ENCODE data around the gene HPS6.

Gene HPS6

GRCh38 chr10:102113956-102114857, 49.1 kb downstream of the HPS6 start:
- TF ChIP-seq CTCF (IDR thresholded peaks at IDR 0.05; ENCODE audit: insufficient read depth, missing control alignments) = no peak
- DNase-seq (ENCODE audit: insufficient read length, low spot score) (no peak), FAIRE-seq (no peak)

- DNase-seq (ENCODE audit: insufficient read length, low spot score) (peak; percentile 50), FAIRE-seq (no peak)
- no peak for TF ChIP-seq CTCF (IDR thresholded peaks at IDR 0.05; ENCODE audit: insufficient read depth, missing control alignments)
These were observed 49.9 kb downstream of the HPS6 start for GRCh38 chr10:102114861-102115618.

- FAIRE-seq (no peak), DNase-seq (ENCODE audit: insufficient read length, low spot score) (no peak)
- no peak for TF ChIP-seq CTCF (IDR thresholded peaks at IDR 0.05; ENCODE audit: insufficient read depth, missing control alignments)
These were observed 50.6 kb downstream of the HPS6 start for GRCh38 chr10:102115775-102116174.

GRCh38 chr10:102116656-102117055, 51.5 kb downstream of the HPS6 start:
- TF ChIP-seq CTCF (IDR thresholded peaks at IDR 0.05; ENCODE audit: insufficient read depth, missing control alignments) = no peak
- no peak for FAIRE-seq
- no peak for DNase-seq (ENCODE audit: insufficient read length, low spot score)

All from D721Med (cell line).